Measurements from ENCODE around the gene MYADML2. TPM values are rescaled to one million over a fixed set of nuclear protein-coding genes. Genes with fewer than 3 reads are reported as not detected.

MYADML2 gene
- total and polyA plus RNA-seq, 12 donors, result 0.26 to 8.6 (median 4.9) TPM

DNA sequence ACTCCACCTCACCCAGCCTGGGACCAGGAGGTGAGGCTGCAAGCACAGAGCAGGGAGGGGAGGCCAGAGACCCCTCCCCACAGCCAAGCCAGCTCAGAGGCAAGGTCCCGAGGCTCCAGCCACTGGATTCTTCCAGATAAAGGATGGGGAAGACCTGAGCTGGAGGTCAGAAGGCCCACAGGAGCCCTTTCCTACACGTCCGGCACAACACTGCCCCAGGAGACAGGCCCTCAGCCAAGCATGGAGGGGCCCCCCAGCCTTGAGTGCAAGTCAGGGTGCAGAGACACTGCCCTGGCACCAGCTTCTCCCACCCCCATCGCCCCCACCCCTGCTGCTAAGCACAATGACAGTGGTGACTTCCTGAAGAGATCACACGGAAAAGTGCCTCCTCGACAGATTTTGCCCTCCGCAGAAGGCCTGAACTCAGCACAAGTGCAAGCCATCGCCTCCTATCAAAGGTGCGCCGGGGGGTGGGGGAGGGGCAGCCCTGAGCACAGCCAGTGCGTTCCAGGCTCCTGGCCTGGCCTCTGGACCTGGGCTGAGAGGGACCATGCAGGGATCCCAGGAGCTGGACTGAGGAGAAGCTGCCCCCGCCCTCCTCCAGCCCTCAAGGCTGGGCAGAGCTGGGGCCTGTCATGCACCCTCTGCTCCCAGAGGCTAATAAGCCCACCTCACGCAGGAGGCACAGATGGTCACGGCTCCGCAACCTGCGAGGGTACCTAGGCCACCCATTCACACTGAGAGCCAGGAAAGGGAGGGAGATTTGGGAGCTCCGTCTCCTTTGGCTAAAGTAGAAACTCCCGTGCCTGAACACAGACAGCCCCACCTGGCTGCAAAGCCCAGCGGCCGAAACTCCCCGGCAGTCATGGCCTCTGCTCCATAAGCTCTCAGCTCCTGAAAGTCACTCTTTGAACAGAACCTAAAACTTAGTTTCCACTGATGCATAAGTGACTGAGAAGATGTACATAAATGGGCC lies 22.2 kb downstream of the MYADML2 start:
- DNase-seq (no peak), ATAC-seq (no peak)
- peak overlapping the region in 5 of 10 donors; percentile 28 to 97 (median 47) for H3K27ac ChIP-seq
- TF ChIP-seq, protein P1, sequence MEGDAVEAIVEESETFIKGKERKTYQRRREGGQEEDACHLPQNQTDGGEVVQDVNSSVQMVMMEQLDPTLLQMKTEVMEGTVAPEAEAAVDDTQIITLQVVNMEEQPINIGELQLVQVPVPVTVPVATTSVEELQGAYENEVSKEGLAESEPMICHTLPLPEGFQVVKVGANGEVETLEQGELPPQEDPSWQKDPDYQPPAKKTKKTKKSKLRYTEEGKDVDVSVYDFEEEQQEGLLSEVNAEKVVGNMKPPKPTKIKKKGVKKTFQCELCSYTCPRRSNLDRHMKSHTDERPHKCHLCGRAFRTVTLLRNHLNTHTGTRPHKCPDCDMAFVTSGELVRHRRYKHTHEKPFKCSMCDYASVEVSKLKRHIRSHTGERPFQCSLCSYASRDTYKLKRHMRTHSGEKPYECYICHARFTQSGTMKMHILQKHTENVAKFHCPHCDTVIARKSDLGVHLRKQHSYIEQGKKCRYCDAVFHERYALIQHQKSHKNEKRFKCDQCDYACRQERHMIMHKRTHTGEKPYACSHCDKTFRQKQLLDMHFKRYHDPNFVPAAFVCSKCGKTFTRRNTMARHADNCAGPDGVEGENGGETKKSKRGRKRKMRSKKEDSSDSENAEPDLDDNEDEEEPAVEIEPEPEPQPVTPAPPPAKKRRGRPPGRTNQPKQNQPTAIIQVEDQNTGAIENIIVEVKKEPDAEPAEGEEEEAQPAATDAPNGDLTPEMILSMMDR (IDR thresholded peaks at IDR 0.05), result no peak
- H3K36me3 ChIP-seq, result peaks cover 0 to 31% (median 10%) of the 10 kb centered on the region in 9 donors
- intact Hi-C loops (cut with DNase I), result loop anchor here in 1 of 10 donors (5.0 kb wide), 1 partner anchor 48 kb away; no protein-coding TSS in a partner anchor
- WGBS, 2 donors, result 59 to 66% methylated on average over 21 of the region's 21 CpGs
- no peaks in the 10 kb centered on the region for H3K9me3 ChIP-seq
- peak overlapping the region in 1 of 10 donors; percentile 47 for H3K4me3 ChIP-seq
- H3K27me3 ChIP-seq, result peaks cover 0 to 15% (median 0%) of the 10 kb centered on the region in 7 donors
- H3K4me1 ChIP-seq, result peaks cover 29 to 79% (median 53%) of the 10 kb centered on the region in 9 donors

DNA sequence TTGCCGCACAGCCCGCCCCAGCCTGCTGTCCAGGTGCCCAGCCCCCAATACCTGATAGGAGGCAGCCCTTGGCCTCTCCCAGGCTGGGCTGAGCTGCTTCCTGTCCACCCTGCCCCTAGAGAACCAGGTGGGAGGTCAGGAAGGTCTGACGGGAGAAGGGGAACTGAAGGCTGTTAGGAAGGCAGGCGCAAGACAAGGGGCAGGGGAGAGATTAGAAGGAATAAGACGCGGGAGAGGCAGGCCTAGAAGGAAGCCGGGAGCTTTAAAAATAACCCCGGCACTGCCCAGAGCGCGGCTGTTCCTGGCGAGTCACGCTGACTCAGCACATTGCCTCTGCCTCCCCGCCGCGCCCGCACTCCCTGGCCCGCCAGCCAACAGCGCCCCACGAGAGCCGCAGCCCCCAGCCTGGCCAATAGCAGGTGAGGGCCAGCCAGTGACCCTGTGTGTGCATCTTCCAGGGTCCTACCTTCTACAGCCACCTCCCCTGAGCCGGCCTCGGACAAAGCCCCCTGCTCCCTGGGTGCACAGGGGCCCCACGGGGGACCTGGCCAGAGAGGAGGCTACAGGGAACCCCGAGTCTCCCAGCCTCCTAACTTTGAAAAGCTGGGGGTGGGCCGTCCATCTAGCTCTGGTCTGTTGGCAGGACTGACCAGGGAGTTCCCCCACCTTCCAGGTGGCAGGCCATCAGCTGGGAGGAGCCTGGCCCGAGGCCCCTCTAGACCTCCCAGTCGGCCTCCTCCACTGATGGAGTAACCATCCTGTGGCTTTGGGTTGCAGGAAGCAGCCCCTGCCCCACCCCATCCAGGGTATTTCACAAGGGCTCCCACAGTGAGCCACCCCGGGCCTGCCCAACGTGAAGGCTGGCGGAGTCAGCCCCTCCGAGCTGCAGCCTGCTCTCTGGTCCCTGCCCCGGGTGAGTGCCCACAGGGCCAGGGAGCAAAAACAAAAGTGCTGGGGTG lies 23.5 kb downstream of the MYADML2 start:
- peak overlapping the region in 9 of 10 donors; percentile 3 to 97 (median 48) for H3K27ac ChIP-seq
- H3K9me3 ChIP-seq, result no peaks in the 10 kb centered on the region
- intact Hi-C loops (cut with DNase I), result loop anchor here in 1 of 10 donors (5.0 kb wide), 1 partner anchor 46 kb away; no protein-coding TSS in a partner anchor
- peaks cover 0 to 42% (median 10%) of the 10 kb centered on the region in 9 donors for H3K36me3 ChIP-seq
- 28 to 31% methylated on average over 32 of the region's 32 CpGs for WGBS, 2 donors
- H3K4me3 ChIP-seq, result peak overlapping the region in 8 of 10 donors; percentile 18 to 47 (median 32)
- H3K4me1 ChIP-seq, result peaks cover 29 to 86% (median 55%) of the 10 kb centered on the region in 9 donors
- ATAC-seq, result peak; percentile 16 to 49 (median 36)
- peaks cover 0 to 7% (median 0%) of the 10 kb centered on the region in 7 donors for H3K27me3 ChIP-seq
- TF ChIP-seq, protein P1 (IDR thresholded peaks at IDR 0.05), result no peak
- DNase-seq, result peak; percentile 66 to 70

DNA sequence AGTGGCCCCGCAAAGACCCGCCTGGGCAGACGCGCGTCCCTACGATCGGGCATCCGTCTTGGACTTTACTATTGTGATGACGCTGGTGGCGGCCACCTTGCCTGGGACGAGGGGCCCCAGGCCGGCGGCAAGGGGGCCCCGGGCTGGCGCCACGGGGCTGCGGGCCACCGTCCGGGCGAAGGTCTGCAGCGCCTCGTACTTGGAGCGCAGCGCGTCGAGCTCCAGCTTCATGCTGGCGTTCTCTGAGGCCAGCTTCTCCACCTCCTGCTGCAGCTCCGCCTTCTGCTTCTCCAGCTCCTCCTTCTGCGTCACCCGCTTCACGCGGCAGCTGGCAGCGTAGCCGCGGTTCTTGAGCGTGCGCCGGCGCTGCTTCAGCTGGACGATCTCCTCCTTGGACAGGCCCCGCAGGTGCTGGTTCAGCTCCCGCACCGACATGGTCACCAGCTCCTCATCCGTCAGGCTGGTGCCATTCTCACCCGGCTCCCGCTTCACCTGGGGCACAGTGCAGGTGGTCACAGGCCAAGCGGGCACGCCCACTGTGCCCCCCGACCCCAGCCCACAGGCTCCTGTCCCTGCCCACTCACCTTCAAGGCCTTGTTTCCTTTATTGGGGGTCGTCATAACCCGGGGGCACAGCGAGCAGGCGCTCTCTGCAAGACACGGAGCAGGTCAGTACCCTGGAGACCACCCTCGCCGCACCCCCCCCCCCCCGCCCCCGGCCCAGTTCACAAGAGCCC lies 24.3 kb downstream of the MYADML2 start:
- H3K27me3 ChIP-seq, result no peaks in the 10 kb centered on the region
- no peak for DNase-seq
- H3K4me3 ChIP-seq, result peak overlapping the region in 8 of 10 donors; percentile 18 to 47 (median 32)
- ATAC-seq, result no peak
- TF ChIP-seq, protein P1 (IDR thresholded peaks at IDR 0.05), result no peak
- H3K36me3 ChIP-seq, result peaks cover 0 to 42% (median 10%) of the 10 kb centered on the region in 9 donors
- intact Hi-C loops (cut with DNase I), result loop anchor here in 1 of 10 donors (5.0 kb wide), 1 partner anchor 45 kb away; no protein-coding TSS in a partner anchor
- H3K4me1 ChIP-seq, result peaks cover 21 to 83% (median 53%) of the 10 kb centered on the region in 9 donors
- no peaks in the 10 kb centered on the region for H3K9me3 ChIP-seq
- WGBS, 2 donors, result 89% methylated on average over 57 to 58 of the region's 58 CpGs
- H3K27ac ChIP-seq, result peak overlapping the region in 9 of 10 donors; percentile 3 to 97 (median 48)

Measured in heart right ventricle (tissue), 16 donors.